COLO668 (cell line): ENCODE data around the gene MCU.
"Not testable (repeated sequence)": the region's sequence is repeated elsewhere in the genome, so short reads cannot be mapped to it uniquely, and the experiment has no call there.

ENCODE experiments used
- DNase-seq: peaks from one replicate; lab custom pipeline; 2025; ENCODE audit not compliant: unreplicated experiment; lab: John Stamatoyannopoulos, UW

MCU gene

DNA sequence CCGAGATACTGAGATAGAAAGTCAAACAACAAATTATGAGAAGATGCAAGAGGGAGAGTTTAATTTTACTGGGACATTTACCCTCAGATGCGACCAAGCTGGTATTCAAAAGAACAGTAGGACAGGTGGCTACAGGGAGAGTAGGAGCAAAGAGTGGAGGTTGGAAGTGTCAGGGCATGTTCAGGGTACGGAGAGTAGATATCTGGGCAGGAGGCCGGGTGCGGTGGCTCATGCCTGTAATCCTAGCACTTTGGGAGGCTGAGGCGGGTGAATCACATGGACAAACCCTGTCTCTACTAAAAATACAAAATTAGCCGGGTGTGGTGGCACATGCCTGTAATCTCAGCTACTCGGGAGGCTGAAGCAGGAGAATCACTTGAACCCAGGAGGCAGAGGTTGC lies 5.5 kb upstream of the MCU start:
- DNase-seq: not testable (repeated sequence)

DNA sequence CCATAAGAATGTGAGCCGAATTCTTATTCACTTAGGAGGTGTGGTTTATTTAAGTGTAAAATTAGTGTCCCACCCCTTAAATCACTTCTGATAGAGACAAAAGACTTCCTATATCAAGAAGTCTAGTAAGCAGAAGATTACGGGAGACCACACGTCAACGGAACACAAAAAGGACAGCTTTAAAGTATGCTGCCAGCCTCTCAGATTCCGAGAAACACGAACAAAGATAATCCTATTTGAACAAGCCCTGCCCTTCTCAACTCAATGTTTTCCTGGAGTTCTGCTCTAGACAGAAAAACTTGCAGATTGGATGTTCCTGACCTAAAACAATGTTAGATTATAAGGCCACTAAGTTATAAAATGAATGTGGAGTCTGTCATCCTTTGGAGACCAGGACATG lies 4.9 kb upstream of the MCU start:
- no peak for DNase-seq

DNA sequence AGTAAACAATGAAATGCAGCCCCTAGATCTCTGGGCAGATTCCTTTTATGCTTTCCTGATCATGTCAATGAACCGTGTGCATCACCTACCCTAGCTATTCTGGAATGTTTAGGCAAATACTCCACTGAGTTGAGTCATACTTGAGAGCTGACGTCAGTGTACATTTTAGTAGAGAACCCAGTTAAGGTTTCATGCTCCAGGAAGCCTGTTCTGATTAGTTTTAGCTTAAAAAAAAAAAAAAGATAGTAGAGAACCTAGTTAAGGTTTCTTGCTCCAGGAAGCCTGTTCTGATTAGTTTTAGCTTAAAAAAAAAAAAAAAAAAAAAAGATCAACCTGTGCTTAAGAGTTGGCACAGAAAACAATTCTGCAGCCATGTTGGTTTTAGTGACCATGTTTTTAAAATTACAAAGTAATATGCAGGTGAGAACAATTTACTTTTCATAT lies 3.7 kb upstream of the MCU start:
- no peak for DNase-seq

DNA sequence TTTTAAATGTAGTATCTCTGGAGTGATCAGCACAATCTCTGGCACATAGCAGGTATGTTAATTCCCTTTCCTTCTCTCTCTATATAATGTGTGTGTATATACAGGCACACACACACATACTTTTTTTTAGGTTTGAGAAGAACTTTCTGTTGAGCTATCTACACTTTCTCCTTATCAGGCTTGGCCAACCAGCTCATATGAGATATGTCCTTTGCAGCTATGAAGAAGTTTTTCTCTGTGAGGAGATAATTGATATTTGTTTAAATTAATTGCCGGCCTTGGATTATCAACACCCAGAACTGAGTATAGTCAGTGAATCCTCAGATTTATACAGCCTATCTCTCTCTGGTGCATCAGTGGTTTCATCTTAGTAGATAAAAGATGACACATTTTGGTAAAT lies 2.3 kb upstream of the MCU start:
- DNase-seq: no peak

DNA sequence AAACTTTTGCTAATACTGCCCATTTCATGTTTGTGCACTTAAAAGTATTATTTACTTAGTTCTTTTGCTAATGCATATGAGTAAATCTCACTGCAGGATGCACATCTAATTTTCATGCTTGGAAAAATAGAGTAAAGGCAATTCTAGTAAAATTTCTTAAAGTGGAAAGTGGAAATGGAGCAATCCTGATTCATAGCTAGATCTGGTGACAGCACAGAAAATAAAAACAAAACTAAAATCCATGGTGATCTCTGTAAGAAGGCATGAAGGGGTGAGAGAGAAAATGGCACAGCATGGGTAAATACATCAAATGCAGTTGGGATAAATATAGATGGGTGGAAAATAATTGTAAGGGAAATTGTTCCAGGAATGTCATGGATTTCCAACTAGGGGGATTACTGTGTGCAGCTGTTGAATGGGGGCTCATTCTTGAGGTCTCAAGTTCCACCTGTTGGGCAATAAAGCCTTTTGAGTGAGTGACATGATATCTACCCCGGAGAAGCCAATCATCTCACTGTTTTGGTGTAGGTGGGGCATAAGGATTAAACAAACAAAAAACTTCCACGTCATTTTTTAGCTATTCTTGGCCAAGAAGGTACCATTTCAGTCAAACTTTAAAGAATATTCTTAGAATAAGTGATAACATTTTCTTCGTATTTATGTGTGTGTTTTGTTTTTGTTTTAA lies 1.7 kb upstream of the MCU start:
- DNase-seq: no peak

DNA sequence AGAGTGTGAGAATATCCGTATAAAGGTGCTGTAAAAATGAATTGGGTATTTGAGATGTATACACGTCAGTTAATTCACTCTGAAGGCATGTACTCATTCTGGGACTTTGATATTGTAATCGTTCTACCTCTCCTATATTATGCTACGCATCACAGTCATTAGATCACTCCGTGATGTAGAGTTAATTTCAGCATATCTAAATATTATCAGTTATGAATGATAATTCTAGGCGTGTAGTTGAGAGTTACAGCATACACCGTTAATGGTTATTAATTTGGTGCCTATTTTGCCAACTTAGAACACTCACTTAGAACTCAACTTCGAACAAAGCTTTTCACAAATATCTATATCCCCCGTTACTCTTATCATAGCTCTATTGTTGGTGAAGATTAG lies 477 bp upstream of the MCU start:
- DNase-seq: no peak

DNA sequence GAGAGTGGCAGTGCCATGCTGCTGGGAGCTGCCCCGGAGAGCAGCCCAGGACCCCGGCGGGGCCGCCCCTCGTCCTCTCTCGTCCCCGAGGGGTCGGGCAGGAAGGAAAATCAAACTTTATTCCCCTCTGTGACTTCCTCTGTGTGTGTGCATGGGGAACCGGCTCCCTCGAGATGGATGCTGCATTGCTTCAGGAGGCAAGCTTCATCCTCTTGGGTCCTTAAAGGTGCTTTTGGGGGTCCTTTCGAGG lies 726 bp downstream of the MCU start:
- peak; percentile 18 for DNase-seq

DNA sequence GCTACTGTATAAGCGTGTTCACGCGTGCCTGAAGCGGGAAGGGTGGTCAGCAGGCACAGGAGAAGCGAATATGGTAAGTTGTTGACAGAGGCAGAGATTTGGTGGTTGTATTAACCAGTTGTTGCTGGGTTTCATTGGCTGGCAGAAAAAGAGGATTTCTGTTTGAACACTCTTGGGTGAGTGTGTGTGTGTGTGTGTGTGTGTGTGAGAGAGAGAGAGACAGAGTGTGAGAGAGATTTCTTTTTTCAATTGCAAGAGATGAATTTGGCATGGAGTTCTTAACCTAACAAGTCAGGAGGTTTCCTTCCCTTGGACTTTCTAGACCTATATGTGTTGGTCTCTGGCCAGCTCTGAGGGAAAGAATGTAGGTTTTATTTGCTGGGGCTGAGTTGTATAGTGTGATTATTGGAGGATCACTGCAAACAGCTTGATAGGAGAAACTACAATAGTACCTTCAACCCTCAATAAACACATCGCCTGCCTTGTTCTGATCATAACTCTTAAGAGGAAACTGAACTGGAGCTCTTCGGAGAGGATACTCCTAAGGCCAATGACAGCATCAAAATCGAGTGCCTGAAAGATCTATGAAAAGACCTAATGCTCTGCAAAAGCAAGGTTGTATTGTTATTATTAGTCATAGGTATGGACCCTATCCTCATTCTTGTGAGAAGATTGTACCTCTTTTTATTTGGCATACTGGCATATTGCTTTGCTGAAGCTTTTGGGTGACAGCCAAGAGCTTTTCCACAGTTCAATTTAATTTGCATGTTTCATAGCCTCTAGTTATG lies 1.2 kb downstream of the MCU start:
- DNase-seq: no peak

DNA sequence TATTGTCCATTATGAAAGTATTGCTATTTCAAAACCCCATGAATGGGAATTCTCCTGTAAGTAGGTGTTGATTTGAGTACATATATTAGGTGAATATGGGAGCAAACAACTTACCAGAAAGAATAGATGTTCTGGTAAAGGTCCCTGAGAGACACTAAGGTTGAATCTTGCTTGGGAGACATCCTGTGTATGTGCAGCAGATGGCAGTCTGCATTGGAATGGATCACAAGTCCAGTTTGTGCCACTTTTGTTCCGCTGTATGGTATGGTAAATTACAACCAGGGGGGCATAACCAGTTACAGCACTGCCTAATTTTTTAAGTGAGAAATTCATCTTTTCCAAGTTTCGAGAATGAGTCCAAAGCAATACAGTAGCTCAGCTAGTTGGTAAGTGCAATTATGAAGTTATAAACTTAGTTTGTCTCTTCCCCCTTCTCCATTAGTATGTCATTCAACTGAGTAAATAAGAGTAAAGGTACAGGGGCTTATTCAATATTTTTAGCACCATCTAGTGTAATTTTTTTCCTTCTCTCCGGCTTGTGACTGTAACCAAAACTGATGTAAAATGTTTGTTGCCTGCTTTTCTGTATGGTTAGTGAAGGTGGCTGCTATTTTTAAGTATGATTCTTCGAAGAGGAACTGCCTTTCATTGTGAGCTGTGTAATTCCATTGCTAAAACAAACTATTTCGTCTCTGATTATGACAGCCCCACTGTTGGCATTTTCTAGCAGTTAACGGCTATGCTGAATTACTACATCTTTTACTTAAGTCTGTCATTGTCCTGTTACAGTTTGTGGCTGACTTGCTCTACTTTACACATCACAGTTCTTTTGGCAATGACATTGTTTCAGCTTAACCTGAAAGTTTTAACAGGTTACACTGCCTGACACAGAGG lies 2.8 kb downstream of the MCU start:
- DNase-seq: peak; percentile 2

DNA sequence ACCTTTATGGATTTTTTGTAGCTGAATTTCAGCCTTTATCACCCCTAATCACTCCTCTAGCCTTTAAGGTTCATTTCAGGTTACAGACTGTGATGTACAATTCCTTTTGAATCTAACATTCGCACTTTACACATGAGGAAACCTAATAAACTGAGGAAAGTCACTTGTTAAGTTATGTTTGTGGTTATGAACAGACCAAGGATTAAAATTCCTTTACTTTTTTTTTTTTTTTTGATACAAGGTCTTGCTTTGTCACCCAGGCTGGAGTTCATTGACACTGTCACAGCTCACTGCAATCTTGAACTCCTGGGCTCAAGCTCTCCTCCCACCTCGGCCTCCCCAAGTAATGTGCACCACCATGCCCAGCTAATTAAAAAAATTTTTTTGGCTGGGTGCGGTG lies 3.6 kb downstream of the MCU start:
- DNase-seq: no peak

DNA sequence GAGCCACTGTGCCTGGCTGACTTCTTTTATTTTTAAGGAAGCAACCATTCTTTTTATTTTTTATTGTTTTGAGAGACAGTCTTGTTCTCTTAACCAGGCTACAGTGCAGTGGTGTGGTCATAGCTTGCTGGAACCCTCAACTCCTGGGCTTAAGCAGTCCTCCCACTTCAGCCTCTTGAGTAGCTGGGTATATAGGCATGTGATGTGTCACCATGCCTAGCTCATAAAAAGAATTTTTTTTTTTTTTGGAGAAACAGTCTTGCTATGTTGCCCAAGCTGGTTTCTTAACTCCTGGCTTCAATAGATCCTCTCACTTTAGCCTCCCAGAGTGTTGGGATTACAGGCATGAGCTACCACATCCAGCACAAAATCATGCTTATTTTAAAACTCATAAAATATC lies 5.8 kb downstream of the MCU start:
- DNase-seq: no peak

DNA sequence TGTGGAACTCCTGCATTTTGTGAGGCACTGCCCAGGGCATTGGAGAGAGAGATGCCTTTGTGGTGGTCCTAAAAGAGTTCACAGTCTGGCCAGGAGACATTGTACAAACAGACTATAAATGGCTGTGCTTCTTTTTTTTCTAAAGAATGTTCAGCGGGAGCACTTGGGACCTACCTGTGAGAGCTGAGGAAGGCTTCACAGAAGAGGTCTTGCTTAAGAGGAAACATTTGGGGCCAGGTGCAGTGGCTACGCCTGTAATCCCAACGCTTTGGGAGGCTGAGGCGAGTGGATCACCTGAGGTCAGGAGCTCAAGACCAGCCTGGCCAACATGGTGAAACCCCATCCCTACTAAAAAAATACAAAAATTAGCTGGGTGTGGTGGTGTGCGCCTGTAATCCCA lies 10.5 kb downstream of the MCU start:
- DNase-seq: not testable (repeated sequence)

DNA sequence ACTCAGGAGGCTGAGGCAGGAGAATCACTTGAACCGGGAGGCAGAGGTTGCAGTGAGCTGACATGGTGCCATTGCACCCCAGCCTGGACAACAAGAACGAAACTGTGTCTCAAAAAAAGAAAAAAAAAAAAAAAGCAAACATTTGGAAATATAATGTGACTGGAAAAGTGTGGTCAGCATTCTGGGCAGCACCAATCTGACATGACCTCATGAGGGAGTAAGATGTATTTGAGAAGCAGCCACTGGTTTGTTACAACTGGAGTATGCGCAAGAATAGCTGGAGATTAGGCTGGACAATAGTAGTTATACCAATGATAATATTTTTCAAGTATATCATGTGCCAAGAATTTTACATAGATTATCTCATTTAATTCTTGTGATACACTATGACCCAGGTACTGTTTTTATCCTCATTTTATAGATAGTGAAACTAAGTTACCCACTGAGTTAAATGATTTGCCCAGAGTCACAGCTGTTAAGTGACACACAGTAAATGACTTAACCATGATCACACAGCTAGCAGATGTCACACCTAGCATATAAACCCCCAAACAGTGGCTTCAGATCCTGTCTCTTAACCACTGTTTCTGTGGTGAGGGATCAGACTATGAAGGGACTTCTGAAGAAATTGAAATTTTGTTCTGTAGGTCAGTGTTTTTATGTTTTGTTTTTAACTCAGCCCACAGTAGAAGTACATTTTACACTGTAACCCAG lies 11.1 kb downstream of the MCU start:
- no peak for DNase-seq

DNA sequence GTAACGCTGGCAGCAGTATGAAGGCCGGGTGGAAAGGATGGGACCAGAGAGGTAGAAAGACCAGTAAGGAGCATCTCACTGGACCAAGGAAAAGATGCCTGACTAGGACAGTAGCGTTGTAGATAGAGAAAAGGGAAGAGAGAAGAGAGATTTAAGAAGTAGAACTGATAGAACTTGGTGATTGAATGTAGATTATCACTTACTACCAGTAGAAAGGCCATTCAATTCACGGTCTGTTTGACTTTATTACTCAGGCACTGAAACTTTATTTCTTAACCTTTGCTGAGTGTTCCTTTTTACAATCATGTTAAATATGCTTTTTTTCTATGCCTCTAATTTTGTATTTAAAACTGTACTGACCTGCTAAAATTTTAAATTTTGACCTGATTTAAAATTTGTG lies 12.2 kb downstream of the MCU start:
- no peak for DNase-seq

DNA sequence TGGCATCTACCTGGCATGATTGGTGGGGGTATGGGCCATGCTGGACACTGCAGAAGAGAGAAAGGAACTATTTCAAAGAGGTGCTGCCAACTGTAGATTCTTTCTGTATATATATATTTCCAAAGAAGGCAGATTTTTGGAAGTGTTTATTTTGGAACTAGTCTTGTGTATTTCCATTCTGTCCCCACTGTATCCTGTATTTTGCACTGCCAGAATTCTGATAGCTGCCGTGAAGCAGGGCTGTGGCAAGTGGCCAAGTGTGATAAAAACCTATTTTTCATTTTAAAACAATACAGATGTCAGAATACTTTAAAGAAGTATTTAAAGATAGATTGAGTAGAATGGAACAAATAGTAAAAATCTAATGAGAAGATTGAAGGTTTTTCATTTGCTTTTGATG lies 17.1 kb downstream of the MCU start:
- DNase-seq: no peak

DNA sequence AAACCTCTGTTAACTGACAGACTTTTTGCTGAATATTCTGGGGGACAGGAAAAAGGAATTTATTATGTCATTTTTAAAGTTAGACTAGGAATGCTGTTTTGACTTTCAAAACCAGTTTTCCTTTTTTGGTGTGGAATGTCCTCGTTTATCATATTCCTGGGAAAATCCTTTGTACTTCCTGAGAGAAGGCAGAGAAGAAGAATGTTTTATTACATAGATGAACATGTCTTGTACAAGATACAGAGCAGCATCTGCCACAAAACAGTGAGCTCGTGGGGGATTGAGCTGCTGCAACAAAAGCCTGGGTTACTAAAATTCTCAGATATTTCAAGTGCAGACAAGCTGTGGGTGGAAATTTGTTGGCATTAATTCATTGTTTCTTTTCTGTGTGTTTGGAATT lies 20.2 kb downstream of the MCU start:
- no peak for DNase-seq

DNA sequence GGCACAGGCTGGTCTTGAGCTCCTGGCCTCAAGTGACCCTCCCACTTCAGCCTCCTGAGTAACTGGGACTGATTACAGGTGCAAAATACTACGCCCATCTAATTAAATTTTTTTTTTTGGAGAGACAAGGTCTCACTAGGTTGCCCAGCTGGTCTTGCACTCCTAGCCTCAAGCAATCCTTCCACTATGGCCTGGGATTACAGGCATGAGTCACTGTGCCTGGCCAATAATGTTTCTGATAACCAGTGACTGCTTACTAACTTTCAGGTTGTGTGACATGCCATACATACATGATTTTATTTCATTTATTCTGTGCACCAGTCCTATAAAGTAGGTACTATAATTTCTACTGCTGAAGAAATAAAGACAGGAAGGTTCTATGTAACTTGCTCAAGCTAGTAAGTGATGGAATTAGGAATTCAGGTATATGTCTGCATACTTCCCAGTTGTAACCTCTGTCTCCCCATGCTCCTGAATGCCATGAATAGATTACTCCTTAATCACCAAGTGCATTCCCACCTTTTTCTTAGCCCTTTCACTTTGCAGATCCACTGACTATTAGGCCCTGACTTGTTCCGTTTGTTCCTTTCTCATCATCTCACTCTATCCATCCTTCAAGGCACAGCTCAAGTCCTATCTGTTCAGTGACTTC lies 28.1 kb downstream of the MCU start:
- DNase-seq: no peak

DNA sequence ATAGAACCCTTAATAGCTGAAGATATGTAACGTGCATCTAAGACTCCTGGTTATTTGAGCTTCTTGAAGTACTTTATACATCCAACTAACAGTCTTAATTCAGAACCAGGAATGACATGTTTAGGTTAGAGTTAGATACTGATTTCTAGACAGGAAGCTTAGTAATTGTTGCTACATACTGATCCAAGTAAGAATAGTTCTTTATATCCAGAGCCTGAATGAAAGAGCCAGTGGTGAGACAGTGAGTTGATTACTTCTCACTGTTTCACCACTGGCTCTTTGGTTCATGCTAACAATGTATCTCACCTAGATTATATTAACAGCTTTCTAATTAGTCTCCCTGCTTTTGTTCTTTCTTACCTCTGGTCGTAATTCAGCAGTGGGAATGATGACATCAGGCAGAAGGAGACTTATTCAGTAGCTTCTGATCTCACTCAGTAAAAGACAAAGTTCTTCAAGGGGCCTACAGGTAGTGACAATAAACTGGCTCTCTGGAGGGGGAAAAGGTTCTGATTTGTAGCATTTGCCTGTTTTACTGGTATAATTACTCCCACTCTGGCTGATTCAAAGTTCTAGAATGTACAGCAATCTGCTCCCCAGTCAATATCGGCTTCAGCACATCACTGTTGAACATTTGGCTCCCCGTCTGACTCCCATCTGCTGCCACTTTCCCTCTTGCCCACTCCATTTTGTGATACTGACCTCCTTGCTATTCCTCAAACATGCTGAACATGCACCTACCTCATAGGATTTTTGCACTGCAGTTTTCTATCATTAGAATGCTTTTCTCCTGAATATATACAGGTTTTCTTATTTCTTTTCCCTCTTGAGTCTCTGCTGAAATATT lies 29.1 kb downstream of the MCU start:
- no peak for DNase-seq

DNA sequence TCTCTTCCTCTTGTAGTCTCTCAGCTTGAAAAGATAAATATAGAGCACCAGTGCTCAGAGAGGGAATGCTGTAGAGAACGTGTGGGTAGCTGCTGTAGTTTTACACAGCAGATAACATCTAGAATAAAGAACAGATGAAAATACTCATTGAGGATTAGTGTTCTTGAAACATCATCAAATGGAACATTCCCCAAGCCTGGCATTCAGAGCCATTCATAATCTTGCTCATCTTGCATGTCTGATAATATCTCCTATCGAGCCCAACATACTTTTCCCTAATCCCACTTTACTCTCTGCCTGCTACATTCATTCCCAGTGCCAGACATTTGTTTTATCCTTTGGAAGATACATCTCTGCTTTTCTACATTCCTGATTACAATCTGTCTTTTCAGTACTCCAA lies 35.2 kb downstream of the MCU start:
- DNase-seq: no peak

DNA sequence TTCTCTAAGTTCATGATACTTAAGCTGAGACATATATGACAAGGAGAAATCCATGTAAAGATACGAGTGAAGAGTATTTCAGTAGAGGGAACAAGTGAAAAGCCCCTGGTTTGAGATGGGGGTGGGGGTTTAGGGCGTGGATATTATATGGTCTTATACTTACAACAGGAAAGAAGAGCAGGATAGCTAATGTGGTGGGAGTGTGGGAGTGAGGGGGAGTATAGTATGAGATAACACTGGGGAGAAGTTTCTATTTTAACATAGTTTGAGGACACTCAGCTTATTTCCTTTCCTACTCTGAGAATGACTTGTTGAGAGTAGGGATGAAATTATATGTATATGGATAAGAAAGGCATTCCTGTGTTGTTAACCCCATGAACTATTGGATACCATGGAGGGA lies 36.5 kb downstream of the MCU start:
- no peak for DNase-seq
